ENCODE data around the gene RDM1.

GRCh38 chr17:35906191-35906925 is 24.2 kb downstream of the RDM1 start:
- no peak for TF ChIP-seq CTCF (IDR thresholded peaks at IDR 0.05; ENCODE audit: insufficient read depth, low read length, poor library complexity, severe bottlenecking)
- TF ChIP-seq EZH2phosphoT487 (conservative IDR thresholded peaks at IDR 0.05; ENCODE audit: low read length) = no peak

All from SU-DHL-6 (cell line).